ENCODE results near the gene BACE1-AS.

DNA sequence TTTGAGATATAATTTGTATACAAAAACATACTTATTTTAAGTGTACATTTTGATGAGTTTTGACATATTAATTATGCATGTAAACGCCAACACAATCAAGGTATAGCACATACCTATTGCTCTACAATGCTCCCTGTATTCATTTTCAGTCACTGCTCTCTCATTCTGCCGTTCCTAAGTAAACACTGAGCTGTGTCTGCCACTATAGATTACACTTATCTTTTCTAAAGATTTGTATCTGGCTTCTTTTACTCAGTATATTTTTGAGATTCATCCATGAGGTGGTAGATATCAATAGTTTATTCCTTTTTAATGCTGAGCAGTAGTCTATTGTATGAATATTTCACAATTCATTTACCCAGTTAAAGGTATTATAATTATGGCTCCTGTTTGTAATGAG lies 25.4 kb upstream of the BACE1-AS start:
- TF ChIP-seq, protein P1, sequence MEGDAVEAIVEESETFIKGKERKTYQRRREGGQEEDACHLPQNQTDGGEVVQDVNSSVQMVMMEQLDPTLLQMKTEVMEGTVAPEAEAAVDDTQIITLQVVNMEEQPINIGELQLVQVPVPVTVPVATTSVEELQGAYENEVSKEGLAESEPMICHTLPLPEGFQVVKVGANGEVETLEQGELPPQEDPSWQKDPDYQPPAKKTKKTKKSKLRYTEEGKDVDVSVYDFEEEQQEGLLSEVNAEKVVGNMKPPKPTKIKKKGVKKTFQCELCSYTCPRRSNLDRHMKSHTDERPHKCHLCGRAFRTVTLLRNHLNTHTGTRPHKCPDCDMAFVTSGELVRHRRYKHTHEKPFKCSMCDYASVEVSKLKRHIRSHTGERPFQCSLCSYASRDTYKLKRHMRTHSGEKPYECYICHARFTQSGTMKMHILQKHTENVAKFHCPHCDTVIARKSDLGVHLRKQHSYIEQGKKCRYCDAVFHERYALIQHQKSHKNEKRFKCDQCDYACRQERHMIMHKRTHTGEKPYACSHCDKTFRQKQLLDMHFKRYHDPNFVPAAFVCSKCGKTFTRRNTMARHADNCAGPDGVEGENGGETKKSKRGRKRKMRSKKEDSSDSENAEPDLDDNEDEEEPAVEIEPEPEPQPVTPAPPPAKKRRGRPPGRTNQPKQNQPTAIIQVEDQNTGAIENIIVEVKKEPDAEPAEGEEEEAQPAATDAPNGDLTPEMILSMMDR (conservative IDR thresholded peaks at IDR 0.05; ENCODE audit: low read depth, low read length): no peak
- TF ChIP-seq EZH2 (IDR thresholded peaks at IDR 0.05; ENCODE audit: borderline replicate concordance, low read depth, low read length, poor library complexity, severe bottlenecking): no peak

Measured in A673 (cell line).